Choroid plexus epithelial cell (primary cell): Measurements from ENCODE around the gene ASAP2.

Source experiments
- DNase-seq: peaks from one replicate; pipeline ENCODE4 v3.0.0-alpha.2; 2010; ENCODE audit warnings: low read depth
- H3K4me3 ChIP-seq: 2 replicates; pipeline ENCODE4 v1.5.1; 2011; ENCODE audit warnings: low read depth, mild to moderate bottlenecking, control low read depth, low read length, moderate library complexity
- TF ChIP-seq, protein P1 (sequence below): conservative IDR thresholded peaks from 2 replicates; pipeline ENCODE4 v1.5.1; 2011; ENCODE audit warnings: low read depth, mild to moderate bottlenecking, control low read depth, inconsistent platforms, low read length, moderate library complexity

The ASAP2 gene

DNA sequence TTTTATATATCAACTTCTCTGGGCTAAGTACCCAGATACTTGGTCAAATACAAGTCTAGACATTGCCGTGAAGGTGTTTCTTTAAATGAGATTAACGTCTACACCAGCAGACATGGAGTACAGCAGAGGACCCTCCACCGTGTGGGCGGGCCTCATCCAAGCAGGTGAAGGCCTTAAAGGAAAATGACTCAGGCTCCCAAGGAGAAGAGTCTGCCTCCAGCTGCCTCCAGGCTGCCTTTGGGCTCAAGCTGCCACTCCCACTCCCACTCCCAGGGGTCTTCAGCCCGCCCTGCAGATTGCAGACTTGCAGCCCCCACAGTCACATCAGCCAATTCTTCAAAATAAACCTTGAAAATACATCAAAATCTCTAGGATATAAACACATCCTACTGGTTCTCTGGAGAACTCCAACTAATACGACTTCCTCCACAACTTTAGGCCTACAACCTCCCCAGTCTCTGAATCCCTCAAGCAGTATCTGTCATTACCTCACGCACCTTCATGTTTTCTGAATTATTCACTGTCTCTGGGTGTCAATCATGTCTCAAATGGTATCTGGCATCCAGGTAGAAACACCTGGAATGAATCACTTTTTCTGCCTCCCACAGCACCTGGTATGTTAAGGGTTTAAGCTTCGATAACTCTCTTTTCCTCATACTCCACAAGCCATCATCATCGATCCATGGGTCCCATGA is 209.8 kb downstream of the ASAP2 start:
- TF ChIP-seq, protein P1, sequence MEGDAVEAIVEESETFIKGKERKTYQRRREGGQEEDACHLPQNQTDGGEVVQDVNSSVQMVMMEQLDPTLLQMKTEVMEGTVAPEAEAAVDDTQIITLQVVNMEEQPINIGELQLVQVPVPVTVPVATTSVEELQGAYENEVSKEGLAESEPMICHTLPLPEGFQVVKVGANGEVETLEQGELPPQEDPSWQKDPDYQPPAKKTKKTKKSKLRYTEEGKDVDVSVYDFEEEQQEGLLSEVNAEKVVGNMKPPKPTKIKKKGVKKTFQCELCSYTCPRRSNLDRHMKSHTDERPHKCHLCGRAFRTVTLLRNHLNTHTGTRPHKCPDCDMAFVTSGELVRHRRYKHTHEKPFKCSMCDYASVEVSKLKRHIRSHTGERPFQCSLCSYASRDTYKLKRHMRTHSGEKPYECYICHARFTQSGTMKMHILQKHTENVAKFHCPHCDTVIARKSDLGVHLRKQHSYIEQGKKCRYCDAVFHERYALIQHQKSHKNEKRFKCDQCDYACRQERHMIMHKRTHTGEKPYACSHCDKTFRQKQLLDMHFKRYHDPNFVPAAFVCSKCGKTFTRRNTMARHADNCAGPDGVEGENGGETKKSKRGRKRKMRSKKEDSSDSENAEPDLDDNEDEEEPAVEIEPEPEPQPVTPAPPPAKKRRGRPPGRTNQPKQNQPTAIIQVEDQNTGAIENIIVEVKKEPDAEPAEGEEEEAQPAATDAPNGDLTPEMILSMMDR = no peak
- no peak for DNase-seq
- H3K4me3 ChIP-seq = no peak overlapping the region

- no peak overlapping the region for H3K4me3 ChIP-seq
- DNase-seq = no peak
- TF ChIP-seq, protein P1 = no peak
These were observed 210.3 kb downstream of the ASAP2 start for GRCh38 chr2:9416962-9417316.

DNA sequence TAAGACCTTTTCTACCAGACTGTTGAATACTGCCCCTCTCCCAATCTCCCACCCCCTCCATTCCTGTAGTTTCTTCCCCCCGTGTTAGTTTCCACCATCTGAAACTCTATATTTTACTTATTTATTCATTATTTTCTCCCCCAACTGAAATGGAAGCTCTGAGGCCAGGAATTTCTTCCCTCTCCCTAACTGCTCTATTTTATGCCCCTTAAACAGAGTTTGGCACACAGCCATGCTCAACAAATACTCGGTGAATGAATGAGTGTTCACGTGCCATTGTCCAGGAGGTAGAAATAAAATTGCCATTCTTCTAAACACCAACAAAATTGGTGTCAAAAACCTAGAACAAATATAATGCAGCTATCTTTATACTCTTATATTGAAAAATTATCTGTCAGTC is 211.1 kb downstream of the ASAP2 start:
- no peak overlapping the region for H3K4me3 ChIP-seq
- DNase-seq = no peak
- TF ChIP-seq, protein P1 = no peak

GRCh38 chr2:9418746-9419145 is 212.1 kb downstream of the ASAP2 start:
- TF ChIP-seq, protein P1 = no peak
- no peak overlapping the region for H3K4me3 ChIP-seq
- DNase-seq = no peak

DNA sequence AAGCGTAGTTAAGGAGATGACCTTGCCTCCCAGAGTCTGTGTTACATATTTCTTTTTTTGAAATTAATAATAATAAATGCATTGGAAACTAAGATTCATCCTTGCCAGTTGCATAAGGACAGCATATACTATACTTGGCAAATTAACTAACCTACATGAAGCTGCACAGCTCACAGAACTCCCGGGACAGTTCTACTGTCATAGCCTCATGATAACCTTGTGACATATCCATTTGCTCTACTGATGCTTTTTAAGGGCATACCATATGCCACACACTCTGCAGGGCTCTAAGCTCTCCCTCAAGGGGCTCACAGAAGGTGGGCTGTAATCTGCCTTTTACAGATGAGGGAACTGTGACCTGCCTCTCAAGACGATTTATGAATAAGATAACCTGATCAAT is 212.9 kb downstream of the ASAP2 start:
- TF ChIP-seq, protein P1 = no peak
- no peak for DNase-seq
- H3K4me3 ChIP-seq = no peak overlapping the region

- DNase-seq = no peak
- TF ChIP-seq, protein P1 = no peak
- no peak overlapping the region for H3K4me3 ChIP-seq
These were observed 213.9 kb downstream of the ASAP2 start for GRCh38 chr2:9420495-9420894.
